ENCODE results near the gene HLA-DRA.

GRCh38 chr6:32405656-32406055, 34.0 kb upstream of the HLA-DRA start:
- TF ChIP-seq CTCF (IDR thresholded peaks at IDR 0.05) (no peak), POLR2A (IDR thresholded peaks at IDR 0.05) (no peak)
